HepG2 (cell line): ENCODE results near the gene OGG1. TPM values are rescaled to one million over a fixed set of nuclear protein-coding genes. Genes with fewer than 3 reads are reported as not detected.

ENCODE experiments used
- BCL6 ChIP-seq: IDR thresholded peaks from 2 replicates; pipeline ENCODE4 v1.6.1; 2016; ENCODE audit warnings: missing genetic modification reagents, missing compliant biosample characterization
- CBX2 ChIP-seq, 2 experiments: fragments of 200-600 bp in 1 of 2; sonication (generic); formaldehyde crosslinking in 1 of 2; IDR thresholded peaks; 2 replicates each; pipeline versions ENCODE4 v1.7.0 to v1.8.1; 2018 to 2022; ENCODE audit warnings: low read depth in 2 of 2, low read length in 1 of 2, mild to moderate bottlenecking in 1 of 2, missing genetic modification reagents in 1 of 2
- CTCF ChIP-seq: sonication (generic); formaldehyde crosslinking; IDR thresholded peaks from 2 replicates; pipeline ENCODE4 v1.5.0; 2020; ENCODE audit warnings: mild to moderate bottlenecking, missing genetic modification reagents, moderate library complexity
- FOXJ3 ChIP-seq: sonication (generic); formaldehyde crosslinking; IDR thresholded peaks from 2 replicates; pipeline ENCODE4 v1.4.0; 2020; ENCODE audit warnings: missing genetic modification reagents, mild to moderate bottlenecking, borderline replicate concordance
- FOXP4 ChIP-seq: sonication (generic); formaldehyde crosslinking; IDR thresholded peaks from 2 replicates; pipeline ENCODE4 v1.4.0; 2020; ENCODE audit warnings: missing genetic modification reagents
- GMEB2 ChIP-seq: IDR thresholded peaks from 2 replicates; pipeline ENCODE4 v1.6.1; 2016; ENCODE audit warnings: missing biosample characterization, missing genetic modification reagents, low read depth
- NR1H2 ChIP-seq: sonication (generic); formaldehyde crosslinking; IDR thresholded peaks from 2 replicates; pipeline ENCODE4 v1.8.1; 2022; ENCODE audit warnings: low read depth, missing genetic modification reagents, borderline replicate concordance
- RFX3 ChIP-seq: IDR thresholded peaks from 2 replicates; pipeline ENCODE4 v1.6.1; 2016; ENCODE audit warnings: missing biosample characterization, missing genetic modification reagents
- THRA ChIP-seq: sonication (generic); formaldehyde crosslinking; IDR thresholded peaks from 2 replicates; pipeline ENCODE4 v1.4.0; 2020; ENCODE audit warnings: missing genetic modification reagents, borderline replicate concordance
- ZNF253 ChIP-seq: sonication (generic); formaldehyde crosslinking; IDR thresholded peaks from 2 replicates; pipeline ENCODE4 v1.8.0; 2022; ENCODE audit warnings: mild to moderate bottlenecking, missing genetic modification reagents, borderline replicate concordance
- ZNF3 ChIP-seq: IDR thresholded peaks from 2 replicates; pipeline ENCODE4 v1.7.0; 2017; ENCODE audit warnings: inconsistent platforms
- ZNF318 ChIP-seq: sonication (generic); formaldehyde crosslinking; IDR thresholded peaks from 2 replicates; pipeline ENCODE4 v1.4.0; 2020; ENCODE audit warnings: mild to moderate bottlenecking, missing genetic modification reagents
- ZNF530 ChIP-seq: sonication (generic); formaldehyde crosslinking; IDR thresholded peaks from 2 replicates; pipeline ENCODE4 v1.5.0; 2020; ENCODE audit warnings: low read depth, mild to moderate bottlenecking, missing genetic modification reagents
- polyA plus RNA-seq, 8 experiments: library from polyadenylated mRNA; depleted of rRNA in 3 of 8; stranded (reverse) in 7 of 8; unstranded in 1 of 8; fragments of >200 nt; fragmentation: Illumina TruSeq in 4 of 8; extraction: Trizol in 4 of 8; gene quantifications; 2 replicates each; pipeline versions ENCODE4 v1.2.1 to v1.2.3, GENCODE V29; 2011 to 2016; ENCODE audit warnings: low read depth in 4 of 8, missing spikeins in 1 of 8, mixed read lengths in 1 of 8; ENCODE audit not compliant: insufficient read depth in 1 of 8
- total RNA-seq, 5 experiments: library from RNA; depleted of rRNA; stranded (reverse); fragments of >200 nt; fragmentation: Illumina TruSeq; extraction: Trizol; gene quantifications; 2 replicates each; pipeline ENCODE4 v1.2.3, GENCODE V29; 2016; ENCODE audit warnings: low read depth in 1 of 5

OGG1 gene
- total and polyA plus RNA-seq, 2 of the 13 experiments (the other 11 are each of a cell fraction or from before 2014, with no cell fraction given) = 28.7 to 33.2 TPM

- TF ChIP-seq GMEB2 (CRISPR knock-in tag) (no peak), RFX3 (CRISPR knock-in tag) (no peak), NR1H2 (CRISPR knock-in tag) (no peak), ZNF318 (CRISPR knock-in tag) (no peak), ZNF3 (no peak), CBX2 (IDR thresholded peaks at IDR 0.05; ENCODE audit: low read depth, low read length) (no peak), CBX2 (CRISPR knock-in tag; IDR thresholded peaks at IDR 0.05; ENCODE audit: low read depth) (no peak), FOXJ3 (CRISPR knock-in tag) (no peak), ZNF530 (CRISPR knock-in tag) (no peak), ZNF253 (no peak), FOXP4 (CRISPR knock-in tag) (no peak), THRA (CRISPR knock-in tag) (no peak), CTCF (peak; percentile 91), BCL6 (CRISPR knock-in tag) (no peak)
Measured at GRCh38 chr3:9715764-9716437, 33.9 kb upstream of the OGG1 start (continued).
